B cell (primary cell): ENCODE data around the gene USP7.

Experiments used
- EZH2 ChIP-seq: IDR thresholded peaks from 2 replicates; pipeline ENCODE4 v1.6.1; 2012; ENCODE audit warnings: borderline replicate concordance, low read depth, mild to moderate bottlenecking, moderate library complexity, low read length; ENCODE audit not compliant: insufficient read depth, poor library complexity, severe bottlenecking
- TF ChIP-seq, protein P1 (sequence below): fragments of 200-600 bp; IDR thresholded peaks from one replicate; pipeline ENCODE4 v1.8.0; 2022; ENCODE audit warnings: antibody characterized with exemption, mild to moderate bottlenecking

DNA sequence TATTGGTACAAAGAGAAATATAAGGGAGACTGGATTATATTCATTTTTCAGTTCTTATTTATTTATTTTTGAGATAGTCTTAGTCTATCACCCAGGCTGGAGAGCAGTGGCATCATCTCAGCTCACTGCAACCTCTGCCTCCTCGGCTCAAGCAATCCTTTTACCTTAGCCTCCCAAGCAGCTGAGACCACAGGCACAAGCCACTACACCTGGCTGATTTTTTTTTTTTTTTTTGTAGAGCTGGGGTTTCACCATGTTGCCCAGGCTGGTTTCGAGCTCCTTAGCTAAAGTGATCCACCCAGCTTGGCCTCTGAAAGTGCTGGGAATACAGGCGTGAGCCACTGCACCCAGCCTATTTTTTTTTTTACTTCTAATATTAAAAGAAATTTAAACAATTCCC lies 40.1 kb upstream of the USP7 start:
- TF ChIP-seq, protein P1, sequence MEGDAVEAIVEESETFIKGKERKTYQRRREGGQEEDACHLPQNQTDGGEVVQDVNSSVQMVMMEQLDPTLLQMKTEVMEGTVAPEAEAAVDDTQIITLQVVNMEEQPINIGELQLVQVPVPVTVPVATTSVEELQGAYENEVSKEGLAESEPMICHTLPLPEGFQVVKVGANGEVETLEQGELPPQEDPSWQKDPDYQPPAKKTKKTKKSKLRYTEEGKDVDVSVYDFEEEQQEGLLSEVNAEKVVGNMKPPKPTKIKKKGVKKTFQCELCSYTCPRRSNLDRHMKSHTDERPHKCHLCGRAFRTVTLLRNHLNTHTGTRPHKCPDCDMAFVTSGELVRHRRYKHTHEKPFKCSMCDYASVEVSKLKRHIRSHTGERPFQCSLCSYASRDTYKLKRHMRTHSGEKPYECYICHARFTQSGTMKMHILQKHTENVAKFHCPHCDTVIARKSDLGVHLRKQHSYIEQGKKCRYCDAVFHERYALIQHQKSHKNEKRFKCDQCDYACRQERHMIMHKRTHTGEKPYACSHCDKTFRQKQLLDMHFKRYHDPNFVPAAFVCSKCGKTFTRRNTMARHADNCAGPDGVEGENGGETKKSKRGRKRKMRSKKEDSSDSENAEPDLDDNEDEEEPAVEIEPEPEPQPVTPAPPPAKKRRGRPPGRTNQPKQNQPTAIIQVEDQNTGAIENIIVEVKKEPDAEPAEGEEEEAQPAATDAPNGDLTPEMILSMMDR: no peak
- TF ChIP-seq EZH2: no peak
